ENCODE data around the gene DENND2D.
A peak's percentile ranks its signal among the peaks of the same experiment; 100 is the strongest.

The DENND2D gene

DNA sequence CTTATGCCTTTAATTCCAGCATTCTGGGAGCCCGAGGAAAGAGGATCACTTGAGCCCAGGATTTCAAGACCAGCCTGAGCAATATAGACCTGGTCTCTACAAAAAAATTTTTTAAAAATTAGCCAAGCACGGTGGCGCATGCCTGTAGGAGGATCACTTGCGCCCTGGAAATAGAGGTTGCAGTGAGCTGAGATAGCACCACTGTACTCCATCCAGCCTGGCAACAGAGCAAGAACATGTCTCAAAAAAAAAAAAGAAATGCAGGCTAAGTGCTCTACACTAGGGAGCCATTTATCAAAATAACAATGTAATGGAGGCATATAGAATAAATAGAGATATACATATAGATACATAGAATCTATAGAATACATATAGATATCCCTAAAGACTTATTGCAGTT, 37.1 kb downstream of the DENND2D start:
- DNase-seq = no peak

DNA sequence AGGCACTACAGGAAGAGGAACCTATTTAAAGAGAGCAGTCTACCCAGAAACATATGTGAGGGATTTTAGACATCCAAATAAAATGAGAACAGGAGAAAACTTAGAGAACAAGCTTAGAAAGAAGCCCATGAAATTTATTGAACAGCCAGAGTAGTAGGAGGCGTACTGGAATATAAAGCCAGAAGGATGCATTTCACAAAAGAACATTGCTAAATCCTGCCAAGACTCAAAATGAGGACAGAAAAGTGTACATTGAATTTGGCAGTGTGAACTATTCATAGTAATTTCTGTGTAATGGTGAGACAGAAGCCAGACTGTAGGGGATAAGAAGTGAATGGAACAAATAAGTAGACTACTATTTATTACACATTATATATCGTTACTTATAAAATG, 38.0 kb downstream of the DENND2D start:
- no peak for DNase-seq

DNA sequence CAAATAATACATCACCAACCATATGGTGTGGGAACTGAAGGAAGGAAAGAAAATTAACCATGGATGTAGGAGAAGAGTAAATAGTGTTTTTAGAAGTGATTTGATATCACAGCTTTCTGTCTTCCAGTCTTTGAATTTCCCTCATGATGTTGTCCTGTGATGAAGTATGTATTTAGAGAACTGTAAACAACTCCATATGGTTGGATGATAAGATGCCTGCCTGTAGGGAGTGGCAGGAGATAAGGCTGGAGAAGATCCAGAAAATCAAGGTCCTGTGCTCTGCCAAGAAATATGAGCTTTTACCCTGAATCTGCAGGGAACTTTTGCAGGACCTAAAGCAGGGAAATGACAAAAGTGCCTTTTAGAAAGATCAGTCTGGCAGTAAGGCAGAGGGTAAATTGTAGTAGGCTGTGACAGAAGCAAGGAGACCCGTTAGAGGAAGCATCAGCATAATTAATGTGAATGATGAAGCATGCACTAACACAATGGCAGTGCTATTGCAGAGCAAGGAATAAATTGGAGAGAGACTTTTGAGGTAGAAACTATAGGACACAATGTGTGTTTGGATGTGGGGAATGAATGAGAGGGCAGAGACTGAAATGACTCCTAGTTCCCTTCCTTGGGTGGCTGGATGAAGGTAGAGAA, 38.5 kb downstream of the DENND2D start:
- DNase-seq = no peak

DNA sequence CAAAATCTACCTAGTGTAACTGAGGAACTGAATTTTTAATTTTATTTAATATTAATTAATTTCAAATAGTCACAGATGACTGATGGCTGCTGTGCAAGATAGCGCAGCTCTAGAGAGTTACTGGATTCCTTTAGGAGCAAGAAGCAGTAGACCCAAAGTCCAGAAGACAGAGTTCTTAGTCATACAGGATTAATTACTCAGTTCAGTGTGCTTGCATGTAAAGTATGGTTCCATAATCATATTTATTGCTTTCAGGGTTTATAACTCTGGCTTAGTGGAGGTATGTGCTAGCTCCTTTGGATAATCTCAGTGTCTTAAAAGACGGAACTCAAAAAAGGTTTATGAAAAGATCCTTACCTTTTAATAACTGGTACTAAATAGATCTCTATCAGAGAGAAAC, 43.0 kb downstream of the DENND2D start:
- DNase-seq = no peak

DNA sequence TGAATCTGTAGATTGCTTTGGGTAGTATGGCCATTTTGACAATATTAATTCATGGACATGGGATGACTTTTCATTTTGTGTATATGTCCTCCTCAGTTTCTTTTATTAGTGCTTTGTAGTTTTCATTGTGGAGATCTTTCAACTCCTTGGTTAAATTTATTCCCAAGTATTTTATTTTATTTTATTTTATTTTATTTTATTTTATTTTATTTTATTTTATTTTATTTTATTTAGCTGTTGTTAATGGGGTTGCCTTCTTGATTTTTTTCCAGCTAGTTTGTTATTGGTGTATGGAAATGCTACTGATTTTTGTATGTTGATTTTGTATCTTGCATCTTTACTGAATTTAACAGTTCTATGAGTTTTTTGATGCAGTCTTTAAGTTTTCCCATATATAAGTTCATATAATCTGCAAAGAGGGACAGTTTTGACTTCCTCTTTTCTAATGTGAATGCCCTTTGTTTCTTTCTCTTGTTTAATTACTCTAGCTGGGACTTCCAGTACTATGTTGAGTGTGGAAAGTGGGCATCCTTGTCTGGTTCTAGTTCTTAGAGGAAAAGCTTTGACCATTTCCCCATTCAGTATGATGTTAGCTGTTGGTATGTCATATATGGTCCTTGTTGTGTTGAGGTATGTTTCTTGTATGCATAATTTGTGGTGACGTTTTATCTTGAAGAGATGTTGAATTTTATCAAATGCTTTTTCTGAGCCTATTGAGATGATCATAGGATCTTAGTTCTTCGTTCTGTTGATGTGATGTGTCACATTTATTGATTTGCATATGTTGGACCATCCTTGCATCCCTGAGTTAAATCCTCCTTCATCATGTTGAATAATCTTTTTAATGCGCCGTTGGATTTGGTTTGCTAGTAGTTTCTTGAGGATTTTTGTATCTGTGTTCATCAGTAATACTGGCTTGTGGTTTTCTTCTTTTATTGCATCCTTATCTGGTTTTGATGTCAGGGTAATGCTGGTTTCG, 46.1 kb downstream of the DENND2D start:
- no peak for DNase-seq

DNA sequence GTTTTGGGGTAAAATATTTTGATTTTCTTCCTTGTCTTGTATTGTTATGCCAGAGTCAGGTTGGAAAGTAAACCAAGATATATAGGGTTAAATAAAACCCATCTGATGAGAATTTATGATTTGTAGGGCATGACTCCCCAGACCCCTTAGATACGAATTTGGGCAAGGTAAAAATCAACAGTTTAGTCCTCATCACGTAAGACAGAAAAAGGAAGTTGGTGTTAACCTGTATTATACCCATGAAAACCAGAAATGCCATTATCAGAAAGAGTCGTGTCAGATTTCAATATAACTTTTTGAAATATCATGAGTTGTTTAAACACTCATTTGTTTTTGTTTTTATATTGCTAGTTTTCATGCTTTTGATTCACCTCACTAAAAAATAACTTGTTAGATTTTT, 48.6 kb downstream of the DENND2D start:
- no peak for DNase-seq

DNA sequence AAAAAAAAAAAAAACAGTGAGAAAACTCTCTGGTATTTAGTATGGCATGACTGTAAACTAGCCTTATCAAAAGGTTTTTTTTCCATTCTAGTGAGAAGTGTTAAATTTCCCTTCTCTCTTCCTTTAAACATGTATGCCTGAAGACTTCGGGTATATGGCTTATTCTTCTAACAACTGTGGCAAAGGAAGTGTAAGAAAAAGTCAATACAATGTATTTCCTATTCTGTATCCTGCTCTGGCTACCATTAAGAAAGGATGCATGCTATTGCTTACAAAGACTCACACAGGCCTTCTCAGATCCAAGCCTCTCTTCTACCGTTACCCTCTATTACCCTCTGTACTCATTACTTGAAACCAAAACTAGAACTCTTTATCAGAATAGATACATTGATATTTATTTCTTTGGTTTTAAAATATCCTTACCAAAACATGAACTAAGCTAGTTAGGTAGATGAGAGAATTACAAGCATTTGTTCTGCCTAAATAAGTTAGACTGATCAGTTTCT, 52.0 kb downstream of the DENND2D start:
- no peak for DNase-seq

DNA sequence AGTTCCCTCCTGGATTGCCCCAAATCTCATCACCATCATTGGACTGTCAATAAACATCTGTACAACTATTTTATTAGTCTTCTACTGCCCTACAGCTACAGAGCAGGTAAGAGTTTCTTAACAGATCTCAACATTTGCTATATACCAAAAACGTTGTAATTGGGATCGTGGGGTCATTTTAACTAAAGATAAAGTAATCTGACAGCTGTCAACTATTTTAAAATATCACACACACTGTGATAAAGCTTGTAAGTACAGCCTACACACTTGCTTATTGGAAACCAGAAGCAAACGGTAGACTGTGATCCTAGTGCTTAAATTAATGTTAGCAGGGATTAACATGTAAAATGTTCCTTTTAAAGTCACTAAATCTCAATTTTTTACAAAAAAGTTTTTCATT, 52.5 kb downstream of the DENND2D start:
- DNase-seq = no peak

DNA sequence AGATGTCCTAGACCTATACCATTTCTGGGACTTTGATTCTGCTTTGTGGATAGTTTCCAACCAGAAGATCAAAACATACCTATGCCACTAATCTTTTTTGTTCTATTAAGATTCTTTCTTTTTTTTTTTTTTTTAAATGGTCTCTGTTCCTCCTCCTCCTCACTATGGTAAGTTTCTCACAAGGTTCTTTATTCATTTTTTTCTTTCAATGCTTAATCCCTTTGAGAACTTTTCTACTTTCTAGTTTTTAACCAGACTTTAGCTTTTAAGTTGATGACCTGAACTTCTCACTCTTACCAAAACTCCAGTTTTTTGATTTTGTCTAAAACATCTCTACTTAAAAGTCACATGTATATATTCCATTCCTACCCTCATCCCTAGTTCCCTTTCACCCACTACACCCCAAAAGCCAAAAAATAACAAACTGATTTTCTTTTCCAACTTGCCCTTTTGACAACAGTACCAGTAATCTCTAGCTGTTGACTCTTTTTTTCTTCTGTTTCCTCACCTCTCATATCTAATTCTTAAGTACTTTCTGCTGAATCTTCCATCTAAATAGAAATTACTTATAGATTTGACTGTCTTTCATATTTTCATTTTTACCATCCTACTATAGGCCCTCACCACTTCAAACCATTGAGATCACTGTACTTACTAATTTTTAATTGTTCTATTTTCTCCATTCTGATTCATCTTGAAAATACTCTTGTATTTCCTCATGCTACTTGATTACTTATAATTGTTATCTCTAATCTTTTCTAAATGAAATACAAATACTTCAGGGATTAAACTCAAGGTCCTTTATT, 54.3 kb downstream of the DENND2D start:
- no peak for DNase-seq

DNA sequence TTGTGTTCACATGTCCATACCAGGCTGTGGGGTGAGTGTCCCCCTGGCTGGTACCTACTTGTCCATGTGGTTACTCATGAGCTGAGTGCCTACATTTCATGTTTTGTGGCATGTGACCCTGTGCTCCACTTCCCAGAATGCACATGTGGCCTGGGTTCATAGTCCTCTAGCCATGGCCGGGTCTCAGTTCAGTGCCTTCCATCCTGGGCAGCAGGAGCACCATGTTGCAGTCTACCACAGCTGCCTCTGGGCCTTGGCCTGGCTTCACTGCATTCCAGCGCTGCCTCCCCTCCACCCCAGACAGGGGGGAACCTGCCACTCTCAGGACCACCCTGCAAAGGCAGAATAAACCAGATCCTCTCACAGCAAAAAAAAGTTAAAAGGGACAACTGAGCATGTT, 54.9 kb downstream of the DENND2D start:
- no peak for DNase-seq

DNA sequence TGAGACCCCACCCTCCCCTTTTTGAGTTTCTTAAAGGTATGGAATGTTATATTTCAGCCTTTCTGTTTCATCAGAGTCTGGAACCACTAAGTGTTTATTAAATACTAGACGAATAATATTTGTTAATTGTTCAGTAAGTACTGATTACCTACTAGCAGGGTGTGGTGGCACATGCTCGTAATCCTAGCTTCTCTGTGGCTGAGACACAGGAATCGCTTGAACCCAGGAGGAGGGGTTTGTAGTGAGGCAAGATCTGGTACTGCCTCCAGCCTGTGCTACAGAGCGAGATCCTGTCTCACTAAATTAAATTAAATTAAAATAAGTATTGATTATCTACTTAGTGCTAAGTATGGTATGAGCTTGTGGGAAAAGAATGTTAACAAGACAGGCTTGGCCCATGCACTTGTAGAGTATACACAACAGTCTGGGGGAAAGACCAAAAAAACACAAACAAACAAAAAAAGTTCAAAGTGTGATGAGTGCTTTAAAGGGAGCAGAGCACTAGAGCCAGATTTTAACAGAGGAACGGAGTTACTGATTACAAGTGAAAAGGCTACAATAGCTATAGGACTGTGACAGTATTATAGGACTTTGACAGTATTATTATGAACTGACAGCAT, 58.0 kb downstream of the DENND2D start:
- no peak for DNase-seq

DNA sequence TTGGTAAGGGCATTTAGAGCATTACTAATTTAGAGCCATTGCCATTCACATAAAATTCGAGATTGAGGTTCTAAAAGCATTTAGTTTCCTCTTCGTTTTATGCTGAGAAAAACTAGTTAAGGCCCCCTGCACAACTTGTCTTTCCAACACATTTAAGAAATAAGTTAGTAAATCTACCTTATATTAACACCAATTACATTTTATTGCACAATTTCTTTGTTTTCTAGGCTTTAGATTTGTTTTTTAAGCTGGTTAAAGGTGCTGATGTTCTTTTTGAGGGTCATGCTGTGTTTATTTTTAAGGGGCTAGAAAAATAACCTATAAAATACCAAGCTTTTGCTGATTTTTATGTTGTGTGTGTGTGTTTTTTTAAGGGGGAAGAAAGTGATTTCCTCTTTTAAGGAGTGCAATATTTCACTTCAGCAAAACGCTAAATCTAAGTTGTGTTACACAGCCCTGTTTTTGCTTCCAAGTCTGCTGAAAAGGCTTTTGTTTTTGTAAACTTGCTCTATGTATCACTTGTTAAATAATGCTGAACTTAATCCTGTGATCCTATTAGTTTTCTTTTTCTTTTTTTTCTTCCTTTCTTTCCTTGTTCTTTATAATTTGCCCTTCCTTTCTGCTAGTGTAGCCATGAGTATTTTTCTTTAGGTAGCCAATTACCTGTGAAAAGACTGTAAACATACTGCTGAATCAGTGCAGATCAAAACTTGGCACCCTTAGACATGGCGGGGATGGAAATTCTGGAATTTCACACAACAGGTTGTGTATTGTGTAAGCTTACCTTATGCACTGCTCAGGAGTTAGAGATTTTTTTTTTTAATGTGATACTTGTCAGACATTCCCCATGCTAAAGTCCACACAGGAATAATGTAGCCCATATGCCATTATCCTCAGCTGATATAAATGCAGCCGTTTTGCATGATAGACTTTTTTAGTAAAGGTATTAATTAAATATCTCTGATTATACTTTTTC, 58.9 kb downstream of the DENND2D start:
- no peak for DNase-seq

DNA sequence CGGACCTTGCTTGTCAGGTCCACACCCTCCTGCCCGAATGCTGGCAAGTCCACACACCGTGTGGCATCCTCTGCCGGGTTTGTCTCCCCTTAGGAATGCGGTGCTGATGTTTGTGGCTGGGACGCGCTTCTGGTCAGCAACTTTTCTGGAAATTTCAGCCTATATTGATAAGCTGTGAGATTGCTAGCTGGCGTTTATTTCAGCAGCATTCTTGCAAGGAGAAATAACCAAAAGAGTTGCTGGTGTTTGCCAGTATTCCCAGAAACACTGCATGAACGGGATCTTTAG, 59.8 kb downstream of the DENND2D start:
- no peak for DNase-seq

DNA sequence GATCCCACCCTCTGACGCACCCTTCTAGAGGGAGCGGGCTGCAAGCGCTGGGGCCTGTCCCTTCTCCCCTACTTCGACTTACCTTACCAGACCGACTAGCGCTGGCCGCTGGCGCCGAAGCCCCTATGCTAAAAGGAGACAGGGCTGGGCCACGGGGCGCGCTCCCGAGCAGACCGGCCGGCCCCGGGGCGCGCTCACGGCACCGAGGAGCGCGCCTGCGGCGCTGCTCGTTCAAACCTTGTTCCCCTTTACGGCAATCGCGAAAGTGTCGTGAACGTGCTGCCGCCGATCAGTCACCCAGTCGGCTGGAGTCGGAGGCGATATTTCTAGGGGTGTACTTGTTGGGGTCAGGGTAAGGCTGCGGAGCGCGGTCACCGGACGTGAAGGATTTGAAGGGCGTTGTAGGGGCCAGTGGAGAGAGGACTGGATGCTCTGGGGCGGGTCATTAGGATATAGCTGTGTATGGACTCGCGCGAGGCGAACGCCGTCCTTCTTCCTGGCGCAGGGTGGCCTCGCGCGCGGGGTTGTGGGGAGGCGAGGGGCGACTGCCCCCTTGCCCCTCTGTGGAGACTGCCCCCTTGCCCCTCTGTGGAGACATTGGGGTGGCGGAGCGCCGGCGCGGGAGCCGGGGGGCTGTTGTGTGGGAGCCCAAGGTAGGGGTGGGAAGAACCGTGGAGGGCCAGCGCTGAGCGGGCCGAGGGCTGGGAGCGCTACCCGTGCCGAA, 60.3 kb downstream of the DENND2D start, which contains the start of the genes CEPT1 and DRAM2:
TSS of gene CEPT1 (plus strand) at position 268 of the 724 bp plus-strand sequence. CDS start 7,492 bp downstream, outside the sequence.
TSS of gene DRAM2 (minus strand) at position 138 of the 724 bp plus-strand sequence. CDS start 8,539 bp downstream, outside the sequence.
- DNase-seq = peak; percentile 74

DNA sequence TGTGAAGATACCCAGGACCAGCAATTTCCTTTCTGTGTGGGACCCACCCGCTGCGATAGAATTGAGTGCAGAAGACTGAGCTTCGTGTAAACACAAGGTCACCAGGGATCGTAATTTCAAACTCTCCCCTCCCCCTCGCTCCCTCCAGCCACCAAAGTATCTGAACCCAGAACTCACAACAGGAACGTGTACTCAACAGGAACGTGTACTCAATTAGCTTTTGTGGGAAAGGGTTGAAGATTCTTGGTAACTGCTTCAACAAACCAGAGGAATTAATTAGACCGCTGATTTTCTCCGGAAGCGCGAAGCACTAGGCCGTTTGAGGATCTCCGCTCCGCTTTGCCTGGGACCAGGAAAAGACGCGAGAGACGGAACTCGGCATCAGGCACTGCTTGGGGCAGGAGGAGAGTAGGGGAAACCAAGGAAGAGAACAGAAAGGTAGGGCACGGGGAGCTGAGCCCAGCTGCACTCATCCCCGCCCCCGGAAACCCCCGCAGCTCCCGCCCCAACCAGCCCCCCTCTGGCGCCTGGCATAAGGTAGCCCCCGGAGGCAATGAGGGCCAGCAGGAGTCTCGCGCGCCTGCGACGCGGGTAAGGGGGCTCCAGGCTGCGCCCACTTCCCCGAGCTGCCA, 61.0 kb downstream of the DENND2D start:
- DNase-seq = peak; percentile 53

All from NCI-H748 treated with DMSO at 0.1 percent for 48 hours (cell line).